GM23338 (cell line): ENCODE measurements around the gene GAB1. TPM values are rescaled to one million over a fixed set of nuclear protein-coding genes. Genes with fewer than 3 reads are reported as not detected.

ENCODE experiments used
- ATAC-seq: fragments of 200-7000 bp; cut with Tn5 transposase; 3 replicates; pipeline ENCODE4 v1.9.1; 2020
- DNase-seq: peaks from one replicate; pipeline ENCODE4 v3.0.0-alpha.2; 2015; ENCODE audit warnings: low spot score
- H2AFZ ChIP-seq: fragments of 200-600 bp; sonication (generic); 2 replicates; pipeline ENCODE4 v1.8.0; 2016; ENCODE audit warnings: antibody characterized with exemption, mild to moderate bottlenecking, moderate library complexity
- H3F3A ChIP-seq: fragments of 200-600 bp; sonication (generic); replicated peaks from 2 replicates; pipeline ENCODE4 v1.8.0; 2017; ENCODE audit warnings: antibody characterized with exemption, mixed run types, low read depth
- H3K27ac ChIP-seq: fragments of 200-600 bp; sonication (generic); 2 replicates; pipeline ENCODE4 v1.6.1; 2016; ENCODE audit warnings: low read depth
- H3K27me3 ChIP-seq: fragments of 200-600 bp; sonication (generic); 2 replicates; pipeline ENCODE4 v1.8.0; 2016; ENCODE audit warnings: mild to moderate bottlenecking, mixed run types, moderate library complexity; ENCODE audit not compliant: insufficient read depth
- H3K36me3 ChIP-seq: fragments of 200-600 bp; sonication (generic); 2 replicates; pipeline ENCODE4 v1.8.0; 2016; ENCODE audit warnings: mild to moderate bottlenecking; ENCODE audit not compliant: insufficient read depth
- H3K4me1 ChIP-seq: fragments of 200-600 bp; sonication (generic); 2 replicates; pipeline ENCODE4 v1.8.0; 2016; ENCODE audit warnings: mild to moderate bottlenecking, moderate library complexity; ENCODE audit not compliant: insufficient read depth
- H3K4me2 ChIP-seq: fragments of 200-600 bp; sonication (generic); 2 replicates; pipeline ENCODE4 v1.7.1; 2017; ENCODE audit warnings: mixed run types
- H3K4me3 ChIP-seq: fragments of 200-600 bp; sonication (generic); 2 replicates; pipeline ENCODE4 v1.6.1; 2016; ENCODE audit warnings: mixed run types
- H3K79me2 ChIP-seq: fragments of 200-600 bp; sonication (generic); replicated peaks from 2 replicates; pipeline ENCODE4 v1.8.0; 2017; ENCODE audit warnings: mild to moderate bottlenecking; ENCODE audit not compliant: insufficient read depth
- H3K9me2 ChIP-seq: fragments of 200-600 bp; sonication (generic); 2 replicates; pipeline ENCODE4 v1.8.0; 2017; ENCODE audit not compliant: insufficient read depth
- H4K20me1 ChIP-seq: fragments of 200-600 bp; sonication (generic); replicated peaks from 2 replicates; pipeline ENCODE4 v1.8.0; 2017; ENCODE audit warnings: mild to moderate bottlenecking; ENCODE audit not compliant: insufficient read depth
- H3K27ac Mint-ChIP-seq: 2 replicates; pipeline ENCODE4 v1.8.0; 2020; ENCODE audit warnings: inconsistent platforms, mild to moderate bottlenecking, moderate library complexity, mixed read lengths
- H3K27me3 Mint-ChIP-seq: 3 replicates; pipeline ENCODE4 v1.8.0; 2022; ENCODE audit warnings: low read depth, mild to moderate bottlenecking, moderate library complexity, mixed read lengths, inconsistent platforms; ENCODE audit not compliant: insufficient read depth, poor library complexity
- H3K36me3 Mint-ChIP-seq: 3 replicates; pipeline ENCODE4 v1.8.0; 2021; ENCODE audit warnings: low read depth, mild to moderate bottlenecking, inconsistent platforms, moderate library complexity, mixed read lengths
- H3K4me1 Mint-ChIP-seq: 3 replicates; pipeline ENCODE4 v1.8.0; 2020; ENCODE audit warnings: mild to moderate bottlenecking, inconsistent platforms, mixed read lengths
- H3K4me3 Mint-ChIP-seq: 3 replicates; pipeline ENCODE4 v1.8.0; 2021; ENCODE audit warnings: moderate library complexity, mild to moderate bottlenecking, inconsistent platforms, mixed read lengths
- H3K9me3 Mint-ChIP-seq: 3 replicates; pipeline ENCODE4 v1.8.0; 2020; ENCODE audit warnings: moderate library complexity, mild to moderate bottlenecking, inconsistent platforms, mixed read lengths
- CREB1 ChIP-seq: fragments of 250-450 bp; sonication (Bioruptor Pico); IDR thresholded peaks from 2 replicates; pipeline ENCODE4 v1.5.0; 2020; ENCODE audit warnings: low read depth, mild to moderate bottlenecking, moderate library complexity
- CTCF ChIP-seq, 2 experiments: fragments of 200-600 bp in 1 of 2; sonication (generic) in 1 of 2; conservative IDR thresholded peaks; 2 replicates each; pipeline versions ENCODE4 v1.5.1 to v1.6.1; 2016 to 2017; ENCODE audit warnings: antibody characterized with exemption in 2 of 2, low read depth in 2 of 2, mild to moderate bottlenecking in 2 of 2, moderate library complexity in 1 of 2
- ETS1 ChIP-seq: IDR thresholded peaks from 2 replicates; pipeline ENCODE4 v1.6.1; 2016; ENCODE audit warnings: antibody characterized with exemption
- EZH2 ChIP-seq: fragments of 200-600 bp; sonication (generic); IDR thresholded peaks from one replicate; pipeline ENCODE4 v1.8.0; 2017; ENCODE audit warnings: antibody characterized with exemption, mild to moderate bottlenecking, low read depth; ENCODE audit not compliant: unreplicated experiment
- EZH2phosphoT487 ChIP-seq: fragments of 200-600 bp; sonication (generic); IDR thresholded peaks from one replicate; pipeline ENCODE4 v1.8.1; 2018; ENCODE audit warnings: antibody characterized with exemption; ENCODE audit not compliant: unreplicated experiment
- JUNB ChIP-seq: IDR thresholded peaks from one replicate; pipeline ENCODE4 v1.6.1; 2016; ENCODE audit warnings: antibody characterized with exemption; ENCODE audit not compliant: unreplicated experiment
- NANOG ChIP-seq: IDR thresholded peaks from 2 replicates; pipeline ENCODE4 v1.6.1; 2016; ENCODE audit warnings: antibody characterized with exemption, borderline replicate concordance
- POLR2AphosphoS5 ChIP-seq: IDR thresholded peaks from 2 replicates; pipeline ENCODE4 v1.6.1; 2016; ENCODE audit warnings: antibody characterized with exemption, low read depth
- REST ChIP-seq: IDR thresholded peaks from one replicate; pipeline ENCODE4 v1.6.1; 2018; ENCODE audit warnings: antibody characterized with exemption; ENCODE audit not compliant: unreplicated experiment
- STAT1 ChIP-seq: IDR thresholded peaks from one replicate; pipeline ENCODE4 v1.6.1; 2016; ENCODE audit warnings: antibody characterized with exemption; ENCODE audit not compliant: unreplicated experiment
- ZNF114 ChIP-seq: fragments of 250-450 bp; sonication (Bioruptor Pico); IDR thresholded peaks from 2 replicates; pipeline ENCODE4 v1.5.0; 2020; ENCODE audit warnings: mild to moderate bottlenecking, moderate library complexity
- ZNF331 ChIP-seq: fragments of 250-450 bp; sonication (Bioruptor Pico); IDR thresholded peaks from 2 replicates; pipeline ENCODE4 v1.5.0; 2020; ENCODE audit warnings: low read depth, mild to moderate bottlenecking, moderate library complexity
- polyA plus RNA-seq: library from polyadenylated mRNA; unstranded; fragments of >200 nt; fragmentation: Nextera tagmentation; extraction: Ambion mirVana; gene quantifications from 2 replicates; pipeline ENCODE4 v1.2.1, GENCODE V29; 2016
- total RNA-seq: library from RNA; depleted of rRNA; stranded (reverse); fragments of >200 nt; shearing (Covaris generic); gene quantifications from 2 replicates; pipeline ENCODE4 v1.2.3, GENCODE V29; 2014

Gene GAB1
- total and polyA plus RNA-seq, 2 experiments from 2014 or later, result 4.0 to 18.4 TPM

GRCh38 chr4:143402776-143403552 is 66.3 kb downstream of the GAB1 start:
- Histone ChIP-seq H3F3A (no peaks in the 10 kb centered on the region), H3K27me3 (no peaks in the 10 kb centered on the region), H3K9me2 (no peaks in the 10 kb centered on the region), H3K79me2 (peaks cover 4% of the 10 kb centered on the region; the same call in 1 of the 2 replicates), H3K4me1 (peaks cover 17% of the 10 kb centered on the region), H3K27ac (no peak overlapping the region), H4K20me1 (no peaks in the 10 kb centered on the region), H3K36me3 (no peaks in the 10 kb centered on the region), H3K4me2 (no peak overlapping the region), H3K4me3 (no peak overlapping the region), H2AFZ (no peak overlapping the region)
- Mint-ChIP-seq H3K9me3 (no peaks in the 10 kb centered on the region), H3K36me3 (no peaks in the 10 kb centered on the region), H3K4me3 (no peak overlapping the region), H3K27me3 (no peaks in the 10 kb centered on the region), H3K27ac (no peak overlapping the region), H3K4me1 (peaks cover 30% of the 10 kb centered on the region)
- TF ChIP-seq ZNF331, result no peak
- no peak for TF ChIP-seq REST
- no peak for TF ChIP-seq POLR2AphosphoS5
- TF ChIP-seq ETS1, result no peak
- no peak for TF ChIP-seq JUNB
- TF ChIP-seq ZNF114, result no peak
- ATAC-seq (no peak), DNase-seq (no peak)

- Histone ChIP-seq H3K27me3 (no peaks in the 10 kb centered on the region), H4K20me1 (no peaks in the 10 kb centered on the region), H3K4me1 (peaks cover 16% of the 10 kb centered on the region; the same call in 1 of the 2 replicates), H3K9me2 (no peaks in the 10 kb centered on the region), H3K4me2 (no peak overlapping the region), H3K4me3 (no peak overlapping the region), H2AFZ (no peak overlapping the region), H3K36me3 (no peaks in the 10 kb centered on the region), H3K27ac (no peak overlapping the region), H3K79me2 (peaks cover 4% of the 10 kb centered on the region; the same call in 1 of the 2 replicates), H3F3A (no peaks in the 10 kb centered on the region)
- Mint-ChIP-seq H3K4me1 (peaks cover 28% of the 10 kb centered on the region), H3K4me3 (no peak overlapping the region), H3K9me3 (no peaks in the 10 kb centered on the region), H3K27ac (no peak overlapping the region), H3K27me3 (no peaks in the 10 kb centered on the region), H3K36me3 (no peaks in the 10 kb centered on the region)
- ATAC-seq, result no peak
- DNase-seq, result no peak
- TF ChIP-seq CREB1 (CRISPR knock-in tag) (no peak), REST (no peak), NANOG (no peak), ETS1 (no peak), JUNB (no peak), EZH2phosphoT487 (no peak), ZNF114 (no peak), POLR2AphosphoS5 (no peak), STAT1 (no peak), CTCF (conservative IDR thresholded peaks at IDR 0.05; ENCODE audit: low read depth in 2 of 2) (no peak), EZH2 (no peak)
These were observed 66.8 kb downstream of the GAB1 start for GRCh38 chr4:143403553-143403820.
